GM18907 (cell line): ENCODE data around the gene ADRA1B.

Source experiments
- ATAC-seq: cut with Tn5 transposase; IDR thresholded peaks from one replicate; pipeline ENCODE4 v1.9.1; 2021; ENCODE audit warnings: mild to moderate bottlenecking, moderate library complexity; ENCODE audit not compliant: unreplicated experiment

Gene ADRA1B

DNA sequence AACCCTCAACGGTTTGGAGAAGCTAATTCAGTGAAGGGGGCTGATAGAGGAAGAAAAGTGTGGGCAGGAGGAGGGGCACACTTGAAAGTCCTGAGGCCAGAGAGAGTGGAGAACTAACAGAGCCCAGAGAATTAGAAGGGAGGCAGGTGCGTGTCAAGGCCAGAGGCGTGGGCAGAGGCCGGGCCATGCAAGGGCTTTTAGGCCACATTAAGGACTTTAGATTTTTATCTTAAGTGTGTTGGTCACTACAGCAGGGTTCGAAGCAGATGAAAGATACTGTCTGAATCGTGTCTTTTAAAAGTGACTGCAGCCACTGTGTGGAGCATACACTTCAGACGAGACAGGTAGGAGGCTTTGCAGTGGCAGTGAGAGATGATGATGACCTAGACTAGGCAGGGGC is 6.7 kb downstream of the ADRA1B start:
- ATAC-seq = no peak

DNA sequence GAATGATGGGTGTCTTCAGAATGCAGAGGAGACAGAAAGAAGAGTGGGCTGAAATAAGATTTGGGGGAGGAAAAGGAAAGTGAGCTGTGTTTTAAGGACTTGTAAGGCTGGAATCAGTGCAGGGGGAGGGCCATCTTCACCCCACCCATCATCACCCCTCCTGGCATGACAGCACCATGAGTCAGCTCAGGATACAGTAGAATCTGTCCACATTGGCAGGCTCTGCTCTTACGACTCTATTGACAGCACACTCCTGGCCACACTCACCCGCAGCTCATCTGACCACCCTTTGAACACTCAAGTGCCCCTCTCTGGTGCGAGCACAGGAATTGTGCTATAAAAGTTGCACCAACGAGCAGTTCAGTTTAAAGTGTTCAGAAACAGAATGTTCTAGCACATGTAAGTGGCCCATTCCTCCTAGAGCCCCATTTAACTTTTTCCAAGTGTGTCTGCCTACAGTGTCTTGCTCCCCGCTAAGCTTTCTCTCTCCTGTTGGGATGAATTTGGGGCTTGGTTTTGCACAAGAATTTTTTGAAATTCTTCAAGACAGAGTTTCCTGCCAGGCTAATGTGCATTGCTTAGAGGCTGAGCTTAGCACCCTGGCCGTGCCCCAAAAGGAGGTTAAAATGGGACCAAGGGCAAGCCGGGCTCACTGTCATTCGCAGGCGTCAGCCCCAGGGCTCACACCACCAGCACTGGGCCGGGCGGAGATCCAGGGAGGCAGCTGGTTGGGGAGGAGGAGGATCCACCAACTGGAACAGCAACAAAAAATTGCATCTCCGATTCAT is 12.0 kb downstream of the ADRA1B start:
- ATAC-seq = no peak

GRCh38 chr5:159929176-159929575 is 12.9 kb downstream of the ADRA1B start:
- ATAC-seq = no peak

DNA sequence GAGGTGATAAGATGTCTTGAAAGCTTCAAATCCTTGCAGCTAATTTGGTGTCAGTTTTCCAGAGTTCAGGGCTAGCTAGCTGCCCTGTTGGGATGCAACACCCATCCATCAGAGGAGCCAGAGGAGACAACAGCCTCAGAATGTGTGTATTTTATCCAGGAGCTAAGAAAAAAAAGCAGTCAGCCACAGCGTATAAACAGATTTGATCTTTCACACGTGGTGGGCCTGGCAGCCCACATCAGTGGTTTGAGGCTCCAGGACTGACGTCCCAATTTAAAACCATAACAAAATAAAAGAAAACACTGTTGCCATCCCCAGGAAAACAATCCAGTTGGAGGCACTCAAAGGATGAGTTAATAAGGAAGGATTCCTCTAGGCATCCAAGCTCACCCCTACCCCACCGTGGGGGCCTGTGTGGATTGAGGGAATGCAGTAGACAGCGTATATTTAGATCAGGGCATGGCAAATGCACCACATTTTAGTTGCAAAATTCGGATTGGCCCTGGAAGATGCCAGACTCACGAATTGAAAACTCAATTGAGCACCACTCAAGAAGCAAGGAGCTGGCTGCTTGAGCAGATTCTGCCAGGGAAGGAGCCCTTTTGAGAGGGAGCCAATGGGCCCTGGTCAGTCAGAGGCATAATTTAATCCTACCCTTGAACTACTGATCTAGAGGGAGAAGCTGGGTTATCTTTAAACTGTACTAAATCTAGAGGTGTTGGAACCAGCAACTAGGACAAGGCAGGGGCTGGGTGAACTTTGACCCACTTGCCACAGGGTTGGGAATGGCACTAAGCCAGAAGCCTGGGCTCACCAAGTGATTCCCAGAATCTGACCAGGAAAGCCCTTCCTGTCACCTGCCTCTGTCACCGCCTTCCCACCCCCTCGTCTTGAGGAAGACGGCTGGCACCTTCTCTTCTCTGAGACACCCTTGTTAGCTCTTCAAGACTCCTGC is 17.5 kb downstream of the ADRA1B start:
- ATAC-seq = no peak

GRCh38 chr5:159935946-159936345 is 19.7 kb downstream of the ADRA1B start:
- no peak for ATAC-seq

DNA sequence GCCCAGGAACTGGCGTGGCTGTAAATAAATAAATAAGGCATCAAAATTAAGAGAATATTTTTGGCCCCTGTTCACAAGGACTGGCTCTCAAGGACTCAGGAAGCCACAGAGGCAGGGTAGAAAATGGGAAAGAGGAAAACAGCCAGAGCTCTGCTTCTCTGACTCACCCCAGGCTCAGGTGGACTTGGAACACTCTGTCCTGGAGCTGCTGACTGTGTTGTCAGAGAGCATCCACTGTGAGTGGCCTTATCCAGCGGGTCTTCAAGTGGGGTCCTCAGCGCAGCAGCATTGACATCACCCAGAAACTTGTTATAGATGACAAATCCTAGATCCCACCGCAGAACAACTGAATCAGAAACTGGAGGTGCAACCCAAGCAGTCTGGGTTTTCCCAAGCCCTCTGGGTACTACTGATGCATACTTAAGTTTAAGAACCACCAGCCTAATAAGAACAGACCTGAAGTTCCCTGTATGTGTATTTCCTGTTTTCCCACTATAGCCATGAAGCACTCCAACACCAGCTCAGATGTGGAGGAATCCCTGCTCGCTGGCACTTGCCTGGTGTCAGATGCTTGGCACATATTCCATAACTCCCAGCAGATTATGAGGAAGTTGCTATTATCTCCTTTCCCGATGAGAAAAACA is 20.5 kb downstream of the ADRA1B start:
- no peak for ATAC-seq

DNA sequence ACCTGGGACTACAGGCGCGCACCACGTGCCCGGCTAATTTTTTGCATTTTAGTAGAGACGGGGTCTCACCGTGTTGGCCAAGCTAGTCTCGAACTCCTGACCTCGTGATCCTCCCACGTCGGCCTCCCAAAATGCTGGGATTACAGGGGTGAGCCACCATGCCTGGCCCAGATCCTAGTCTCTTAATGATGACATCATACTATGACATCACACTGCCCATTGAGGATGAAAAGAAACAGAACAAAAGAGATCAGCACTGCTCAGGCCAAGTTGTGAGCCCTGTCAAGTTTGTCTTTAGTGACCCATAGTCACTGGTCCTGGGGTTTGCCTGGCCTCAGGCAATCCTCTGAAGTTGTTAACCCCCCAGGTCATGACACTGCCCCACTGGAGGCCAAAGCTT is 21.3 kb downstream of the ADRA1B start:
- no peak for ATAC-seq

- ATAC-seq = no peak
Observed at GRCh38 chr5:159943326-159943725, 27.0 kb downstream of the ADRA1B start.

- ATAC-seq = no peak
Observed at GRCh38 chr5:159944056-159944600, 27.8 kb downstream of the ADRA1B start.

- ATAC-seq = no peak
Observed at GRCh38 chr5:159945359-159945758, 29.1 kb downstream of the ADRA1B start.

DNA sequence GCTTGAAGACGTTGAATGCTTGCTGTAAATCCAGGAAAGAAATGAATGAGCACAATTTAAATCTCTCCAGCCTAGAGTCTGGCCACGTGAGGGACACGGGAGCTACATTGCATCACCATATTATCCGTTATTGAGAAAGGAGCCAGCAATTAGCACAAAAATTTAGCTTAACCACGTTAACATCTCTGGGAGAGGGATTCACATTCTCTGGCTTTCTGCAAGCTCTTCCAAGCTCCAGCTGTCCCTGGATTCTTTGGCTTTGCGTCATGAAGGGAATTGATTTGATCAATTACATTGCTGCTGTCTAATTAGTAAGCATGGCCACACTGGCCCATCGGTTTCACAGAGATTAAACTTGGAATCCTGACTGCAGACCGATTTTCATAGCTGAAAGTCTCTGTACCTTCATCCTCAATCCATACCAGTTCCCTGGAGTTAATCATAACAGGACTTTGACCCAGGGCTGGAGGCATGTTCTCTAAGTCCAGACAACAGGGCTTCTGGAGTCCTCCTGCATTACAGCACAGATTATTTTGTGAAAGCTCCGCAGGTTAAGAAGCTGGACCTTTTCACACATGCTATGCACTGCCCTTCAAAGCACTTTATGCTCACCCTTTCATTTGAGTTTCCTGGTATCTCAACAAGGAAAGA is 31.6 kb downstream of the ADRA1B start:
- no peak for ATAC-seq

GRCh38 chr5:159951387-159951786 is 35.1 kb downstream of the ADRA1B start:
- no peak for ATAC-seq

DNA sequence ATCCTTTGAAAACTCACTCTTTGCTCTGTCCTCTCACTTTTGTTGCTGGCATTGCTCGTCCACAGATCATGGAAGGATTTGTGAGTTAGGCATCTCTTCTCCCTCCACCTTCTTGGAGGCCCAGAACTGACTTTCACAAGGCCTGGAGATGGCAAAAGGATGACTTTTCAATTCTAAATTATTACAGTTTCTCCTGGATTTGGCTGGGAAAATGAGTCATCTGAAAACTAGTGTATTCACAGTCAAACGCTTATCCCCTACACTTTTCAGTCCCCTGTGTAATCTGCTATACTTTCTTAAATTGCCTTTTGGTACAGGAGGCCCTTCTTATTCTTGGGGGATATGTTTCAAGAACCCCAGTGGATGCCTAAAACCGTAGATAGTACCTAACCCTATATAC is 35.6 kb downstream of the ADRA1B start:
- no peak for ATAC-seq

DNA sequence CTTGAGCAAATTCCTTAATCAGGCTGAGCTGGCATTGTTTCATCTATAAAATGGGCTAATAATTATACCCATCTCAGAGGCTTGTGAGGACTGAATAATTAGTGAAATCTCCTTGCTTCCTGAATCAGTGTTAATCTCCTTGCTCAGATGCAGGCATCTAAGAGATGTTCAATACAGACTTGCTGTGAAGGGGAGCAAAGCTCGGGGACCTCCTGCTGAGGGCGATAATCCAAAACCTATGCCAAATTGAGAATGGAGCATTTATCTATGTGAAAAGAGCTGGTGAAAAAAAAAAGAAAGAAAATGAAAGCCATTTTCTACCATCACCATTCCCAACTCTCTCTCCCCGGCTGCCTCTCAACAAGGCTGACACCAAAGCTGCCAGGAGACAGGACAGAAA is 37.3 kb downstream of the ADRA1B start:
- ATAC-seq = no peak

- no peak for ATAC-seq
Observed at GRCh38 chr5:159955056-159955624, 38.9 kb downstream of the ADRA1B start.

- no peak for ATAC-seq
Observed at GRCh38 chr5:159956074-159956473, 39.8 kb downstream of the ADRA1B start.

DNA sequence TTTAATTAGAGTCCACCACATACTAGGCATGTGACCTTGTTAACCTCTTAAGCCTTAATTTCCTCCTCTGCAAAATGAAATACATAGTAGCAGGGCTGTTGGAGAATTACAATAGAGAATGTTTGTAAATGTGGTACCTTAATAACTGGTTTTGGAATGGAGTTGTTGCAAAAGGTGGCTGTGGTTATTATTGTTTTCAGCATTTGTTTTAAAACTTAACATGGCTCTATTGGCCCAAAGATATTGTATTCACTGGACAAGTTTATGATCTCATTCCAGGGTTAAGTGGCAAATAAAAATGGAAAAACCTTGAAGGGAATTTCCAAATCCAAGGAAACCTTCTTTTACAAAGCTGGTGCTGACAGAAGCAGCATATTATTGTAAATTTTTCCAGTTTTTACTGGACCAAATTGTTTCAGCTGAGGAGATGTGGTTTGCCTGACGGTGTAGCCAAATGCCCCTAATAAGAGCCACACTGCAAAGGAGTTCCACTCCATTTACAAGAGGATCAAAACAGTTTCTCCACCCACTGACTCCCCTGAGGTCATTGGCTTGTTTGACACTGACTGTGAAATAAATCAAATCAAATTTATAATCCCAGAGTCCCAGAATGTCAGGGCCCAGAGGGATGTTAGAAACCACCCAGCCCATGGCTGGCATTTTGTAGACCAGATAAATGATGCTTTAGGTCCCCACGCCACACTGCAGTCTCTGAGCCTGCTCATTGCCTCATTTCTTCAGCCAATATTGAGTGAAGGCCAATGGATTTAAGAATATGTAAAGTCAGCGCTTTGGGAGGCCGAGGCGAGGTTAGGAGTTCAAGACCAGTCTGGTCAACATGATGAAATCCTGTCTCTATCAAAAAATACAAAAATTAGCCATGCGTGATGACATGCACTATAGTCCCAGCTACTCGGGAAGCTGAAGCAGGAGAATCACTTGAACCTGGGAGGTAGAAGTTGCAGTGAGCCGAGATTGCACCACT is 45.2 kb downstream of the ADRA1B start:
- no peak for ATAC-seq

GRCh38 chr5:159962214-159962613 is 45.9 kb downstream of the ADRA1B start:
- no peak for ATAC-seq

DNA sequence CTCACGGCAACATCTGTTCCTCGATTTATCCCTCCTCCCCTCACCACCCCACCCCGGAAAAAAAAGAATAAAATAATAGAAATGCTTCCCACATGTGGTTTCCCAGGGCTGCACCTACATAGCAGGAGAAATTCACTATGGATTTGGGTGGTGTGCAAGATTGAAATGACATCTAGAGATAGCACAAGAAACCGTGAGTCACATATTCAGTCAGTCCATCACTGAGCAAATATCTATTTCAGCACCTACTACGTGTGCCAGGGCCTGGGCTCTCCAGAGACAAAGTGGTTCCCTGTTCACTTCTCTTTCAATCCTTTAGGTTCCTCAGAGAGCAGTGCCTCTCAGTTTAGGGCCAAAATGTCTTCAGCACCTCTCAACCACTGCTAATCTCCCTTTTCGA is 47.7 kb downstream of the ADRA1B start:
- no peak for ATAC-seq
